OCI-LY7 (cell line): ENCODE data around the gene ELL. TPM values are rescaled to one million over a fixed set of nuclear protein-coding genes. Genes with fewer than 3 reads are reported as not detected.

Source experiments
- BruUV-seq: library from RNA; stranded (reverse); fragments of 400-500 nt; replicated peaks from 2 replicates; lab custom pipeline; 2021; lab: Mats Ljungman, UMichigan
- CTCF ChIA-PET: fragments of 300-600 bp; sonication (Branson Sonifier 250); formaldehyde crosslinking; loops from one replicate; lab custom pipeline; 2022; ENCODE audit warnings: antibody characterized with exemption; ENCODE audit not compliant: unreplicated experiment; lab: Charles Lee
- POLR2A ChIA-PET: fragments of 300-600 bp; sonication (Branson Sonifier 250); formaldehyde crosslinking; loops from one replicate; lab custom pipeline; 2022; ENCODE audit warnings: antibody characterized with exemption; lab: Charles Lee
- DNase-seq: peaks from one replicate; pipeline ENCODE4 v3.0.0-alpha.2; 2015; ENCODE audit warnings: low spot score
- H2AFZ ChIP-seq: fragments of 200-600 bp; sonication (generic), shearing (Covaris generic); 2 replicates; pipeline ENCODE4 v1.6.1; 2014; ENCODE audit warnings: mild to moderate bottlenecking, antibody characterized with exemption, low read length, moderate library complexity
- H3K27ac ChIP-seq: fragments of 200-600 bp; sonication (generic); 2 replicates; pipeline ENCODE4 v1.5.1; 2014; ENCODE audit warnings: mixed run types, low read depth, mild to moderate bottlenecking, moderate library complexity, low read length, inconsistent platforms; ENCODE audit not compliant: poor library complexity, severe bottlenecking
- H3K36me3 ChIP-seq: fragments of 200-600 bp; sonication (generic); 2 replicates; pipeline ENCODE4 v1.6.1; 2014; ENCODE audit warnings: mild to moderate bottlenecking, antibody characterized with exemption, low read length, moderate library complexity, mixed read lengths; ENCODE audit not compliant: insufficient read depth
- H3K4me1 ChIP-seq: fragments of 200-600 bp; sonication (generic); 2 replicates; pipeline ENCODE4 v1.5.1; 2014; ENCODE audit warnings: mild to moderate bottlenecking, low read length; ENCODE audit not compliant: insufficient read depth, poor library complexity, severe bottlenecking
- H3K4me2 ChIP-seq: fragments of 200-600 bp; sonication (generic); 2 replicates; pipeline ENCODE4 v1.6.1; 2014; ENCODE audit warnings: mild to moderate bottlenecking, low read length
- H3K4me3 ChIP-seq: fragments of 200-600 bp; sonication (generic); 2 replicates; pipeline ENCODE4 v1.5.1; 2014; ENCODE audit warnings: mild to moderate bottlenecking, low read depth, low read length; ENCODE audit not compliant: poor library complexity, severe bottlenecking
- H3K79me2 ChIP-seq: fragments of 200-600 bp; sonication (generic); 2 replicates; pipeline ENCODE4 v1.6.1; 2016; ENCODE audit warnings: low read depth, mild to moderate bottlenecking, low read length, moderate library complexity, mixed read lengths; ENCODE audit not compliant: insufficient read depth
- H3K9me2 ChIP-seq: fragments of 200-600 bp; sonication (generic); 2 replicates; pipeline ENCODE4 v1.6.1; 2016; ENCODE audit warnings: mild to moderate bottlenecking, low read length, mixed read lengths; ENCODE audit not compliant: insufficient read depth
- H3K9me3 ChIP-seq: fragments of 200-600 bp; sonication (generic); 2 replicates; pipeline ENCODE4 v1.6.1; 2014; ENCODE audit warnings: mild to moderate bottlenecking, mixed run types, low read length, mixed read lengths
- H4K20me1 ChIP-seq: fragments of 200-600 bp; sonication (generic); 2 replicates; pipeline ENCODE4 v1.6.1; 2014; ENCODE audit warnings: mild to moderate bottlenecking, antibody characterized with exemption, low read length, moderate library complexity, mixed read lengths; ENCODE audit not compliant: insufficient read depth
- EZH2phosphoT487 ChIP-seq: fragments of 200-600 bp; sonication (generic); IDR thresholded peaks from 2 replicates; pipeline ENCODE4 v1.6.1; 2018; ENCODE audit warnings: low read depth, borderline replicate concordance, mild to moderate bottlenecking, mixed run types, antibody characterized with exemption, low read length, moderate library complexity, mixed read lengths
- intact Hi-C: fragments of 100-400 bp; cut with micrococcal nuclease; formaldehyde crosslinking; loops from one replicate; pipeline ENCODE4 v1.10.0; 2022; ENCODE audit not compliant: unreplicated experiment
- total RNA-seq, 2 experiments: library from RNA; depleted of rRNA in 1 of 2; stranded (reverse); fragments of >200 nt in 1 of 2; shearing (Covaris generic) in 1 of 2; gene quantifications; 2 replicates each; pipeline ENCODE4 v1.2.3, GENCODE V29; 2014 to 2022
- TF ChIP-seq, protein P1 (sequence below): fragments of 200-600 bp; sonication (generic); conservative IDR thresholded peaks from 2 replicates; pipeline ENCODE4 v1.5.1; 2014; ENCODE audit warnings: mild to moderate bottlenecking, antibody characterized with exemption, low read length, moderate library complexity, mixed read lengths

Gene ELL
- total RNA-seq, 2 experiments from 2014 or later = 14.4 to 24.6 TPM

DNA sequence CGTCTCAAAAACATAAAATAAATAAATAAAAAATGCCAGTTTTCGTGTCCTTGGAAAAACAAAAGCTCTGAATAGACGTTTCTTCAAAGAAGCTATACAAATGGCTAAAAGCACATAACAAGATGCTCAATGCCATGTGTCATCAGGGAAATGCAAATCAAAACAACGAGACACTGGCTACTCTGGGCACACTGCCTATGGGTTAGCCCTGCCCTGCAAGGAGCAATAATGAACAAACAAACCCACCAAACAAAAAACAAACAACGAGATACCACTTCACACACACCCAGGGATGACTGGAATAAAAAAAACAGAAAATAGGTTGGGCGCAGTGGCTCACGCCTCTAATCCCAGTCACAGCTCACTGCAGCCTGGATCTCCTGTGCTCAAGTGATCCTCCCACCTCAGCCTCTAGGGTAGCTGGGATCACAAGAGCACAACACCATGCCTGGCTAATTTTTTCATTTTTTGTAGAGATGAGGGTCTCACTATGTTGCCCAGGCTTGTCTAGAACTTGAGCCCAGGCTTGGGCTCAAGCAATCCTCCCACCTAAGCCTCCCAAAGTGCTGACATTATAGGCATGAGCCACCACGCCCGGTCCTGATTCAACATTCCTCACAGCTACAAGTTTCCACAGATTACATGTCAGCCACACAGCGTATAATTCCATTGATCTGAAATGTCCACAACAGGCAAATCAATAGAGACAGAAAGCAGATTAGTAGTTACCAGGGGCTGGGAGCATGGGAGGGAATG lies 68.4 kb downstream of the ELL start:
- no peak for TF ChIP-seq EZH2phosphoT487
- TF ChIP-seq, protein P1, sequence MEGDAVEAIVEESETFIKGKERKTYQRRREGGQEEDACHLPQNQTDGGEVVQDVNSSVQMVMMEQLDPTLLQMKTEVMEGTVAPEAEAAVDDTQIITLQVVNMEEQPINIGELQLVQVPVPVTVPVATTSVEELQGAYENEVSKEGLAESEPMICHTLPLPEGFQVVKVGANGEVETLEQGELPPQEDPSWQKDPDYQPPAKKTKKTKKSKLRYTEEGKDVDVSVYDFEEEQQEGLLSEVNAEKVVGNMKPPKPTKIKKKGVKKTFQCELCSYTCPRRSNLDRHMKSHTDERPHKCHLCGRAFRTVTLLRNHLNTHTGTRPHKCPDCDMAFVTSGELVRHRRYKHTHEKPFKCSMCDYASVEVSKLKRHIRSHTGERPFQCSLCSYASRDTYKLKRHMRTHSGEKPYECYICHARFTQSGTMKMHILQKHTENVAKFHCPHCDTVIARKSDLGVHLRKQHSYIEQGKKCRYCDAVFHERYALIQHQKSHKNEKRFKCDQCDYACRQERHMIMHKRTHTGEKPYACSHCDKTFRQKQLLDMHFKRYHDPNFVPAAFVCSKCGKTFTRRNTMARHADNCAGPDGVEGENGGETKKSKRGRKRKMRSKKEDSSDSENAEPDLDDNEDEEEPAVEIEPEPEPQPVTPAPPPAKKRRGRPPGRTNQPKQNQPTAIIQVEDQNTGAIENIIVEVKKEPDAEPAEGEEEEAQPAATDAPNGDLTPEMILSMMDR = no peak
- no peaks in the 10 kb centered on the region for H3K9me3 ChIP-seq
- no peak overlapping the region for H2AFZ ChIP-seq
- DNase-seq = no peak
- intact Hi-C loops = loop anchor here (5.0 kb wide), 1 partner anchor 219 kb away; no protein-coding TSS in a partner anchor
- H3K79me2 ChIP-seq = no peaks in the 10 kb centered on the region
- BruUV-seq = TSS peak; percentile 41
- H3K4me1 ChIP-seq = no peaks in the 10 kb centered on the region
- H3K36me3 ChIP-seq = peaks cover 32% of the 10 kb centered on the region
- ChIA-PET POLR2A (interaction anchor here (0.6 kb wide), 1 partner anchor 352 kb away, joined by 3 read pairs; no protein-coding TSS in a partner anchor), CTCF (no interaction called here)
- no peak overlapping the region for H3K27ac ChIP-seq
- no peaks in the 10 kb centered on the region for H4K20me1 ChIP-seq
- no peak overlapping the region for H3K4me3 ChIP-seq
- no peaks in the 10 kb centered on the region for H3K9me2 ChIP-seq
- no peak overlapping the region for H3K4me2 ChIP-seq

DNA sequence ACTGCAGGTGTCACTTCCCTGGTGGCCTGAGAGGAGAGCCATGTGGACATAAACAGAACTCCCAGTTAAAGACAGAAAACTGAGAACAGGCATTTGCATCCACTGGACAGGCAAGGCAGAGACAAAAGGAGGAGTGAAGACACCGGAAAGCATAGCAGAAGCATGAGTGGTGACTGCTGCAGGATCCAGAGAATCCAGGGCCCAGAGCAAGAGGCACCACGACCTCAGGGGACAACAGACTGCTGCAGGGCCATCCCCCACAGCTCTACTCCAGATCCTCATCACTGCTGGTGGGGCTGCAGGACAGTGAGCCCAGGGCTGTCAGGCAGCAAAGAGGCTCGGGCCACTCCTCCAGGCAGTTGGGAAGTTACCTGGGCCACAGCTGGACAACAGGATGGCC lies 69.5 kb downstream of the ELL start:
- Histone ChIP-seq H3K27ac (no peak overlapping the region), H3K4me1 (no peaks in the 10 kb centered on the region), H2AFZ (no peak overlapping the region), H3K4me3 (no peak overlapping the region), H3K9me3 (no peaks in the 10 kb centered on the region), H4K20me1 (no peaks in the 10 kb centered on the region), H3K4me2 (no peak overlapping the region), H3K9me2 (no peaks in the 10 kb centered on the region), H3K36me3 (peaks cover 35% of the 10 kb centered on the region), H3K79me2 (no peaks in the 10 kb centered on the region)
- intact Hi-C loops = loop anchor here (5.0 kb wide), 1 partner anchor 220 kb away; no protein-coding TSS in a partner anchor
- CTCF ChIA-PET = no interaction called here
- no TSS peak for BruUV-seq
- POLR2A ChIA-PET = no interaction called here
- no peak for DNase-seq
- TF ChIP-seq EZH2phosphoT487 = no peak
- TF ChIP-seq, protein P1 = no peak
